NCI-H1092 treated with DMSO at 0.1 percent for 48 hours (cell line): ENCODE data around the gene FOCAD.

Experiments used
- DNase-seq: peaks from one replicate; lab custom pipeline; 2025; lab: John Stamatoyannopoulos, UW

FOCAD gene

GRCh38 chr9:20734275-20734674 is 50.2 kb downstream of the FOCAD start:
- no peak for DNase-seq

- DNase-seq: no peak
Measured at GRCh38 chr9:20740304-20740703, 56.2 kb downstream of the FOCAD start.

DNA sequence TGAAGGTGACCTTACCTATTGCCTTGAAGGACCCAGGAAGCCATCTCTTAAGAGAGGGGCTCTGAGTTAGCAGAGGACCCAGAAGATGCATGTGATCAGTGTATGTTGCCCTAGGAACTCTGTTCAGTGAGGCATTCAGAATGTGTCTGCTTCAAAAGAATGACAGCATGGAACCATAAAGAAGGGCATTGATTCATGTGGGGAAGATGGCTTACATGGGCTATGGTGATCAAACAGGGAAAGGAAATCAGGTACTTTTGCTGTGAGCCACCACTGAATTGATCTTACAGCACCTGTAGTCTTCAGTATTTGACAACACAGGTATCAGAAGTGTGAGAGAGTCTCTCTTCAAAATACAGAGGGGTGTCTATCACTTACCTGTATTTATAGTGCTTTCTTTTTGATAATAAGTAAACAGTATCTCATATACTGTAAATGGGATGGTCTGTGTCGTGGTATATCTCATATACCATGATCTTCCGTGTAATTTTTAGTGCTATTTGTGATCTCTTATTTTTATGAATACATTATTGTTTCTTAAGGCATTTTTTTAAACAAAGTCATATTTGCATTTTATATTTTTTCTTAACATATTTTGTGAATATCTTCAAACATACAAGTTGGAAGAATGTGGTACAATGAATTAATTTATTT is 57.0 kb downstream of the FOCAD start:
- DNase-seq: no peak

GRCh38 chr9:20742833-20743232 is 58.8 kb downstream of the FOCAD start:
- DNase-seq: peak; percentile 76

- DNase-seq: no peak
Measured at GRCh38 chr9:20744036-20744630, 60.1 kb downstream of the FOCAD start.

- DNase-seq: no peak
Measured at GRCh38 chr9:20746967-20747366, 62.9 kb downstream of the FOCAD start.

GRCh38 chr9:20749496-20750198 is 65.6 kb downstream of the FOCAD start:
- no peak for DNase-seq

DNA sequence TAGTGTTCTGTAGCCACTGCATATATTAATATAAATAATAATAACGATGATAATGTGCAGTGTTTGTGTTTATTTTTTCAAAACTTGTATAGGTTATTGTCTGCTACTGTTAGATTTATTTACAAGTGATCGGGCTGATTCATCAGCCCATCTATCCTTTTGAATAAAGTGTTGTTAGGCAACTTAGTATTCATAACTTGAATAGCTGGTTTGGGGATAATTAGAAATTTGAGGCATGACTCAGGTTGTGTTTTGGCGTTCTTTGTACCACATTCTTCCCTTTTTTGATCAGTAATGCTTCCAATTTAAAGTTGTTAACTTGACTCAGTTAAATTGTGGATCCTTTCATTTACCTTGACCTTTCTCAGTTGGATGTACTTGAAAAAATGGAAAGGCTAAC is 69.7 kb downstream of the FOCAD start:
- DNase-seq: no peak

GRCh38 chr9:20754556-20754955 is 70.5 kb downstream of the FOCAD start:
- DNase-seq: no peak

DNA sequence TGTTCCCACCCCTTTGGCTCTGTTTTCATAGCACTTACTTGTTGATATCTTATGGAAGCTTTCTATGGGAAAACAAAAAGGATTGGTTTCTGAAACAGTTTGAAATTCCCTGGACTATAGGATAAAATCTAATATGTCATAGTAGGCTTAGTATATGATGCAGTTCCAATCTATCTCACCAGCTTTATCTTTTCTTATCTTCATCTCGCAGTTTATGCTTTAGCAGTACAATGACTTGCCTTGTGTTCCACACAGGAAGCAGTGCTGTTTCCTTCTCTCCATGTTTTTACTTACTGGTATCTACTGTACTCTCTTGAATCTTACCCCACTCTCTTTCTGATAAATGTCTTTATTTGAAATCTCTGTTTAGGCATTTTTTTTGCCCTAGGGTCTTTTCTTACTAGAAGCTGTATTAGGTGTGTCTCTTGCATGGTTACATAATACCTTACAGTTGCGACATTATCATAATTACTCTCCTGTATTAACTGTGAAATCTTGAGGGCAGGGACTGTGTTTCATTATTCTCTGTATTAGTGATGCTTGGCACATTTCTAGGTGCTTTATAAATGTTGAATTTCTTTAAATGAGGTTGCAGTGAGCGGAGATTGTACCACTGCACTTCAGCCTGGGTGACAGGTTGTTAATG is 76.3 kb downstream of the FOCAD start:
- no peak for DNase-seq

DNA sequence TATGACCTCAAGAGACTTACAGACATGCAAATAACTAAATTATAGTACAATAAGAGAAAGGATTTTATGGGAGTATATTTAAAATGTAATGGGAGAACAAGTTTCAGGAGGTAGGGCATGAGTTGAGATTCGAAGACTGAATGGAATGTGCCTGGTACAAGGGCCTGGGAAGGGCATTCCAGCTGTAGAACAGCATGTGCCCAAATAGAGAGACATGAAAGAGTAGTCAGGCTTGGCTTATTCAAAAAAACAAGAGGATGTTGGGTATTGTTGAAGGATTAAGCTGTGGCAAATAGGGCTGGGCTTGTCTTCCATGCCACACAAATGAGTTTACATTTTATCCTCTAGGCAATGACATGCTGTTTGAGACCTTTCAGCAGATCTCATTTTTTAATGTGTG is 86.9 kb downstream of the FOCAD start:
- DNase-seq: no peak

DNA sequence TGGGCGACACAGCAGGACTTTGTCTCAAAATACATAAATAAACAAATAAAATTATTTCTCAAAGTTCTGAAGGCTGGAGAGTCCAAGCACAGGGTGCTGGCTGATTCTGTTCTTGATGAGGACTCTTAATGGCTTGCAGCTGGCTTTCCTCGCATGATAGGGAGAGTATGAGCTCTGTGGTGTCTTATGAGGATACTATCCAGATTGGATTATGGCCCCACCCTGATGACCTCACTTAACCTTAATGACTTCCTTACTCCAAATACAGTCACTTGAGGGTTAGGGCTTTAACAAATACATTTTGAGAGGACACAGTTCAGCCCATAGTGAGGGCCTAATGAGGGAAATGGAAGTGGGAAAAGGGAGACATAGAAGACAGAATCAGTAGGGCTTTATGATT is 87.7 kb downstream of the FOCAD start:
- DNase-seq: no peak

GRCh38 chr9:20775683-20776082 is 91.6 kb downstream of the FOCAD start:
- no peak for DNase-seq

DNA sequence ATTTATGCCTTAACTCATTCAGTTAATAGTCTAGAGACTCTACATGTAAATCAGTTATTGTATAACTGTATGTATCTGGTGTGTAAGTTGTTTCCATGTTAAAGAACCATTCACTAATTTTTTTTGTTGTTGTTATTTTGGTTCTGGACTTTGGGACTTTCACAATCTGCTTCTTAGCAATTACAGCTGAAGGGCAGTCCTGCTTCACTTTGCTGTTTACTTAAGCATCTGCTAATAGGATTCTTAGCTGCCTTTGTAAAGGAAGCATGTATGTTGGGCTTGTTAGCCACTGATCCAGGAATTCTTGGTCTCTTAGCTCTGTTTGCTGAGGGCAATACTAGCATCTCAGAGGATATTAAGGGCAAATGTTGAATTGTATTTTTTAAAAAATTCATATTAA is 97.0 kb downstream of the FOCAD start:
- no peak for DNase-seq

DNA sequence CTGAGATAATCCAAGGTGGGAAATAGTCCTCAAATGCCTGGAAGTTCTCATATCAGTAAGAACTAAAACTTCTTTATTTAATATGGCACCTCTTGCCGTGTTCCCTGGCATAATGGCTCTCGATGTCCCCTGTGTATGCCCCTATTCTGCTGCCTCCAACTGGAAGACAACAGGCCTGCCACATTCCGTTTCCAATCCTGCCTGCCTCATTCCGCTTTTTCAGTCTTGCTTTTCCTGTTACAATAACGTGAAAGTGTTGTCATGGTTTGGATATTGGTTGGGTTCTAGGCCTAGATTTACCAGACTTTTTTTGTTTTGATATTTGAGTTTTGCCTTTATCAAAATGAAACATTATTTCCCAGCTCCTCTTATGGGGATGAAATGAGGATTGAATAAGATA is 98.2 kb downstream of the FOCAD start:
- DNase-seq: no peak

DNA sequence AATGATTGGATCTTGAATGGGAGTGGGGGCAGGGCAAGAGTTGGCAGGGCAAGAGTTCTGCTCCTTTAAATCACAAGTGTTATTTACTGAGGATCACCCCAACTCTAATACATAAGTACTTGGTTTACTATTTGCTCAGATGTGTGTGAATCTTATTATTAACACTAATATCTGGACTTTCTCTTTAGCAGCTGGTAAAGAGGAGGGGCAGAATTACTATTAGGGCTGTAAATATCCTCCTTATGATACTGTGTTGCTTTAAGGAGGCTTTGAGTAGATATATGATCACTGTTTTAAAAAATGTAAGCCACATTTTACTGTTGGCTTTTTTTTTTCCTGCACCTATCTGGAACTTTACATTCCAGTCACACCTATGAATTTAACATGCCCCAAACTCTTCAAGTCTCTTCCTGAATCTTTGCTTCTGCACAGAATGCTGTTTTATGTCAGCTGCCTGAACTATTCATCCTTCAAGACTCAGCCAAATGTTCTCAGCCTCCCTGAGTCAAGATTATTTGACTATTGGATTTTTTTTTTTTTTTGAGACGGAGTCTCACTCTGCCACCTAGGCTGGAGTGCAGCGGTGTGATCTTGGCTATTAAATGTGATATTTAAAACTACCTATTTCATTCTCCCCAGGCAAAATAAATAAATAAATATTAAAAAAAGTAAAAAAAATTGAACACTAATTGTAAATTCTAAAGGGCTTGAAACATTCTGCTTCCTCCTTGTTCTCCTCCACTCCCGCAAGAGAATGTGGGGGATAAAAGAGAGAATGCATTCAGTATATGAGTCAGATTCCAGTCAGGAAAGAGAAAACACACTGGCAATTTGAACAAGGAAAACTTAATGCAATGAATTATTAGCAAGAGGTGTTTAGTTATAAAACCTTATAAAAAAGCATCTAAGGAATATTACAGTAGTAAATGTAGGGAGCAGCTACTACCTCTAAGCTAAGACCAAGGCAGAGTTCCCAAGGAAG is 99.3 kb downstream of the FOCAD start:
- DNase-seq: no peak

GRCh38 chr9:20784196-20784595 is 100.1 kb downstream of the FOCAD start:
- DNase-seq: no peak

DNA sequence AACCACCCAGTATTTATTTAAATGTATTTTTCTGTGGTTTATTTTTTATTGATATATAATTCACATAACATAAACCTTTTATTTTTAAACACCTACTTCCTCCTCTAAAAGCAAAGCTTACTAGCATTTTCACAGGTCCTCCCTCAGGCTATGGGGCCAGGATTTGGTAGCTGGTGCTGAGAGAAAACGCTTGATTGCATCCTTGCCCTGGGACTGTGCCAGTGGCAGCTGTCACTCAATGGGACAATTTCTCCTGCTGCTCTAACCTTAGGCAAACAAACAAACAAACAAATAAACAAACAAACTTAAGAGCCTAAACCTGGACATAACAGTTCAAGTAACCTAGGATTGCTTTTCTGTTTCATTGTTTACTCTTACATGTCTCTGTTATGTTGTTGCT is 102.7 kb downstream of the FOCAD start:
- DNase-seq: no peak

DNA sequence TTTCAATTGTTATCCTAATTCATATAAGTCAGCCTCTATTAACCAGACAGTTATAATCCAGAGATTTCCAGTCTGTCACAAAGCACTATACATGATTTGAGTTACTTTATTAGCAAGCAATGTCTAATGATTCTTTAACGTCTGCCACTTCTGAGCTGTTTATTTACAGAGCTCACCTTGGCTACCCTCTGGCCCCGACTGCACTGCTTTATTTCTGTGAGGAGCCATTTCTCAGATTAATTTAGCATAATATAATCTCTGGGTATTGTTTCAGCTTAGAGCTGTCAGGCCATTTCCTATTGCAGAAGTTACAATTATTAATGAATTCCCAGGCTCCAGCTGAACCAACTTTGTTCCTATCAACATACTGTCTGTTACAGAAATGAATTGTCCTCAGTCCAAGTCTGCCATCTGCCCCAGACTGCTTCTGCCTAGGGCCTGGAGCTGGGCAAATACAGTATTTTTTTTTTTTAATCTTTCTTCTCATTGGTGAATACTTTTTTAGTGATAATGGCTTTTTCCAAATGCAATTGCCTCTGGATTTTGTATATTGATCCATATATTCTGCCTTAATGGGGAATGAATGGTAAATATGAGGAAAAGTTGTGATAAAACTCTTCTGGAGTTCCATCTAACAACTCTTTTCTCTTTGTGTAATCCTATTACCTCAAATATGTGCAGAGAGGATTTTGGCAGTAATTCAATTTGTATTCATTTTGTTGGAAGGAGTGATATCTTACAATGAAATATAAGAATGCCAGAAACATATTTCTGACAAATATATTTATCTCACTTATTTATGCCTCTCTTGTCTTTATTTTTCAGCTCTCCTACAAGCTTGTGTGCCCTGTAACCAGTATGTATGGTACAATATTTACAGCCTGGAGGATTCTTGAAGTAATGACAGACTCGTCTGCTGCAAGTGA is 104.7 kb downstream of the FOCAD start:
- peak; percentile 8 for DNase-seq

- DNase-seq: no peak
Measured at GRCh38 chr9:20790721-20791120, 106.7 kb downstream of the FOCAD start.

GRCh38 chr9:20791682-20792081 is 107.6 kb downstream of the FOCAD start:
- DNase-seq: no peak
